ENCODE results near the gene CDH4.

CDH4 gene

GRCh38 chr20:61801428-61801827, 549.4 kb downstream of the CDH4 start:
- no peak for DNase-seq

GRCh38 chr20:61801857-61802442, 549.9 kb downstream of the CDH4 start:
- DNase-seq: no peak

- no peak for DNase-seq
Observed at GRCh38 chr20:61802721-61803311, 550.8 kb downstream of the CDH4 start.

GRCh38 chr20:61803416-61803914, 551.4 kb downstream of the CDH4 start:
- DNase-seq: no peak

GRCh38 chr20:61803915-61804751, 552.1 kb downstream of the CDH4 start:
- peak; percentile 11 for DNase-seq

GRCh38 chr20:61804752-61805295, 552.8 kb downstream of the CDH4 start:
- DNase-seq: no peak

- no peak for DNase-seq
Observed at GRCh38 chr20:61805365-61805764, 553.3 kb downstream of the CDH4 start.

GRCh38 chr20:61805781-61806180, 553.7 kb downstream of the CDH4 start:
- DNase-seq: no peak

- no peak for DNase-seq
Observed at GRCh38 chr20:61806314-61806713, 554.3 kb downstream of the CDH4 start.

GRCh38 chr20:61806995-61807394, 554.9 kb downstream of the CDH4 start:
- no peak for DNase-seq

GRCh38 chr20:61807471-61808160, 555.6 kb downstream of the CDH4 start:
- no peak for DNase-seq

- no peak for DNase-seq
Observed at GRCh38 chr20:61808447-61808846, 556.4 kb downstream of the CDH4 start.

GRCh38 chr20:61809006-61809770, 557.1 kb downstream of the CDH4 start:
- no peak for DNase-seq

GRCh38 chr20:61810066-61810737, 558.1 kb downstream of the CDH4 start:
- DNase-seq: no peak

- DNase-seq: no peak
Observed at GRCh38 chr20:61810738-61811135, 558.7 kb downstream of the CDH4 start.

GRCh38 chr20:61811166-61811565, 559.1 kb downstream of the CDH4 start:
- no peak for DNase-seq

GRCh38 chr20:61812121-61812844, 560.2 kb downstream of the CDH4 start:
- DNase-seq: no peak

GRCh38 chr20:61812845-61813485, 560.9 kb downstream of the CDH4 start:
- no peak for DNase-seq

GRCh38 chr20:61813791-61814190, 561.7 kb downstream of the CDH4 start:
- no peak for DNase-seq

- no peak for DNase-seq
Observed at GRCh38 chr20:61814244-61814643, 562.2 kb downstream of the CDH4 start.
